ENCODE data around the gene RHOT2. TPM values are rescaled to one million over a fixed set of nuclear protein-coding genes. Genes with fewer than 3 reads are reported as not detected.

The RHOT2 gene
- total and polyA plus RNA-seq, 9 of the 15 experiments (the other 6 are each of a cell fraction or from before 2014, with no cell fraction given) = 5.0 to 373 (median 112) TPM

GRCh38 chr16:674968-675883 lies 7.3 kb downstream of the RHOT2 start, which contains the start of gene RHBDL1 (continued):
- TF ChIP-seq GTF3C2 (IDR thresholded peaks at IDR 0.05; ENCODE audit: borderline replicate concordance, extremely low read depth, insufficient read length) (peak; percentile 90), SMARCB1 (IDR thresholded peaks at IDR 0.05; ENCODE audit: insufficient read length, low read depth) (no peak), ZNF436 (CRISPR knock-in tag; IDR thresholded peaks at IDR 0.05) (peak; percentile 99), HLTF (IDR thresholded peaks at IDR 0.05) (peak; percentile 60; the same call in 1 of the 2 replicates), USF1 (CRISPR knock-in tag; IDR thresholded peaks at IDR 0.05) (peak; percentile 14; the same call in 1 of the 2 replicates), HNRNPK (IDR thresholded peaks at IDR 0.05; ENCODE audit: low read depth, low read length, poor library complexity, severe bottlenecking) (no peak), ZNF263 (CRISPR knock-in tag; IDR thresholded peaks at IDR 0.05; ENCODE audit: borderline replicate concordance) (0 out of 2 replicates have a peak, but pooled peaks have one; percentile 65), BCOR (IDR thresholded peaks at IDR 0.05) (peak; percentile 98), L3MBTL2 (IDR thresholded peaks at IDR 0.05) (peak; percentile 42; the same call in 1 of the 2 replicates), SOX6 (IDR thresholded peaks at IDR 0.05) (0 out of 2 replicates have a peak, but pooled peaks have one; percentile 19), MTA1 (IDR thresholded peaks at IDR 0.05; ENCODE audit: borderline replicate concordance) (peak; percentile 55; the same call in 1 of the 2 replicates), TEAD4 (IDR thresholded peaks at IDR 0.05; ENCODE audit: low read length) (0 out of 2 replicates have a peak, but pooled peaks have one; percentile 5), TEAD4 (CRISPR knock-in tag; IDR thresholded peaks at IDR 0.05; ENCODE audit: borderline replicate concordance) (no peak), THRB (CRISPR knock-in tag; conservative IDR thresholded peaks at IDR 0.05) (0 out of 2 replicates have a peak, but pooled peaks have one; percentile 56), PCBP1 (IDR thresholded peaks at IDR 0.05; ENCODE audit: low read depth, low read length, poor library complexity, severe bottlenecking) (peak; percentile 68), TEAD1 (CRISPR knock-in tag; IDR thresholded peaks at IDR 0.05) (0 out of 4 replicates have a peak, but pooled peaks of 1 of the 2 experiments have one; percentile 24), ZBTB26 (CRISPR knock-in tag; IDR thresholded peaks at IDR 0.05) (0 out of 2 replicates have a peak, but pooled peaks have one; percentile 49), XRCC5 (IDR thresholded peaks at IDR 0.05; ENCODE audit: low read depth, low read length) (peak; percentile 55; the same call in 1 of the 2 replicates), JUNB (CRISPR knock-in tag; conservative IDR thresholded peaks at IDR 0.05) (no peak)

All from K562 (cell line).